Fibroblast of the conjunctiva (primary cell): ENCODE results near the gene CREB5.

Experiments
- DNase-seq: peaks from one replicate; pipeline ENCODE4 v3.0.0-alpha.2; 2010; ENCODE audit warnings: low read depth

Gene CREB5

DNA sequence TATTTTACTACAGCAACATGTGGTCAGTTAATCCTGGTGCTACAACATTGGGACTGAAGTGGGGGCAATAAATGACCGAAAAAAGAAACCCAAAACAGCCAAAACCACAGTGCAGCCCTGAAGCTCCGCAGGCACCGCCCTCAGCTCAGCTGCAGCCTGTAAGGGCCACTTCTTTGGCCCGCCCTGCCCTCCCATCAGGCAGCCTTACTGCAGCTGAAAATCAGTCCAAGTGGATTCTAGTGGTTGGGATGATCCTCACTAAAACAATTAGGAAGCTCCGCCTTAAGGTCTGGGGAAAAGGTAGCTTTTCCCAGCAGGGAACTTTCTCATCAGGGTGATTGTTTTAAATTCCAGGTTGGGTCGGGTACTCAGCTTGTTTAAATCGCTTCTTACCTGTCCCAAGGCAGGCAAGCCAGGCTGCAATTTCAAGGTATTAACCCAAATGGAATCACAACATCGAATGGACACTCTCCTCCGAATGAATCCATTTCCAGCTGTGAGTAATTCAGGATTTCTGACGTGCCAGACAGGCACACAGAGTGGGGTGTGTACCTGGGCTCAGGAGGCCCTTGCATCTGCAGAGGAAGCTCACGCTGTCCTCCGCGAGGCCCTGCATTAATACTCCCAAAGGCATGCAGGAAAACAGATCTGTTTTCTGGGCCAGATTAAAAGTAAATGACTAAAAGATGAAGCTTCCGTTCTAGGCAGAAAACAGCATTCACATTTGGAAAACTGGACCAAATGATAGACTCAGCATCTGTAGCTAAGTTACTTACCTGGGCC lies 104.3 kb downstream of the CREB5 start:
- DNase-seq: no peak

GRCh38 chr7:28517206-28517605 lies 104.9 kb downstream of the CREB5 start:
- no peak for DNase-seq

DNA sequence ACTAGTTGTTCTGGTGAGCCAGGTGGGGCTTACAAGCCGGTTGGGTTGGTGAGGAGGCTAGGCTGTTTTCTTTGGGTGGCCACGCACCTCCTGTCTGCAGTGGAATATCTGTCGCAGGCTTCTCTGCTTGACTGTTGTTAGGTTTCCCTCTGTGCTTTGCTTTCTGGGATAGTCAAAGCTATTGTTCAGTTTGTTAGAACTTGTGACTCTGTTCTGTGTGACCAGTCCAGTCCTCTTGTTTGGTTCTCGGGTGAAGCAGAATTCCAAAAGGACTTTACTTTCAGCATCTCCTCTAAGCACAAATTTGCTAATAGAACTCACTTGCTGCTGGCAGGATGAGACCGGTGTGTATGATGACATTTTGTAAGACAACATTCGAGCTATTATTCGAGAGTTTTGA lies 105.3 kb downstream of the CREB5 start:
- no peak for DNase-seq

GRCh38 chr7:28520074-28521015 lies 108.0 kb downstream of the CREB5 start:
- no peak for DNase-seq

- no peak for DNase-seq
Measured at GRCh38 chr7:28524978-28525377, 112.7 kb downstream of the CREB5 start.

GRCh38 chr7:28528899-28529298 lies 116.6 kb downstream of the CREB5 start:
- no peak for DNase-seq

GRCh38 chr7:28529755-28530154 lies 117.4 kb downstream of the CREB5 start:
- DNase-seq: no peak

GRCh38 chr7:28530175-28530802 lies 118.0 kb downstream of the CREB5 start:
- DNase-seq: no peak

GRCh38 chr7:28530803-28531175 lies 118.5 kb downstream of the CREB5 start:
- DNase-seq: no peak

GRCh38 chr7:28531291-28531690 lies 119.0 kb downstream of the CREB5 start:
- DNase-seq: no peak

- no peak for DNase-seq
Measured at GRCh38 chr7:28532181-28532580, 119.9 kb downstream of the CREB5 start.

DNA sequence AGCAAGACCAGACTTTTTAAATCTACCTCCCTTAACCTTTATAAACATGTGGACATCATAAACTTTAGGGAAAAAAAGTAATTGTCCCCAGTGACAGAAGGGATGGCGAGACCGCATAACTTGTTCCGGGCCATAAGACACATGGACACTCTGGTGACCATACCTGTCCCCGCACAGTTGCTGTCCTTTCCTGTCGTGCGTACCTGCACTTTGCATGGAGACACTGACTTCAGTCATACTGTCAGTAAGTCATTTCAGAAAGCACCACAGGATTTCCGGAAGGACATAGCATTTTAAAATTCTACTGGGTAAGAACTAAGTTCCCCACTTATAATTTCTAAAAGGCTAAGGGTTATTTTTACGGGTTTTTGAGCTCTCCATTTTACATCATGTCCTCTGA lies 120.9 kb downstream of the CREB5 start:
- no peak for DNase-seq

DNA sequence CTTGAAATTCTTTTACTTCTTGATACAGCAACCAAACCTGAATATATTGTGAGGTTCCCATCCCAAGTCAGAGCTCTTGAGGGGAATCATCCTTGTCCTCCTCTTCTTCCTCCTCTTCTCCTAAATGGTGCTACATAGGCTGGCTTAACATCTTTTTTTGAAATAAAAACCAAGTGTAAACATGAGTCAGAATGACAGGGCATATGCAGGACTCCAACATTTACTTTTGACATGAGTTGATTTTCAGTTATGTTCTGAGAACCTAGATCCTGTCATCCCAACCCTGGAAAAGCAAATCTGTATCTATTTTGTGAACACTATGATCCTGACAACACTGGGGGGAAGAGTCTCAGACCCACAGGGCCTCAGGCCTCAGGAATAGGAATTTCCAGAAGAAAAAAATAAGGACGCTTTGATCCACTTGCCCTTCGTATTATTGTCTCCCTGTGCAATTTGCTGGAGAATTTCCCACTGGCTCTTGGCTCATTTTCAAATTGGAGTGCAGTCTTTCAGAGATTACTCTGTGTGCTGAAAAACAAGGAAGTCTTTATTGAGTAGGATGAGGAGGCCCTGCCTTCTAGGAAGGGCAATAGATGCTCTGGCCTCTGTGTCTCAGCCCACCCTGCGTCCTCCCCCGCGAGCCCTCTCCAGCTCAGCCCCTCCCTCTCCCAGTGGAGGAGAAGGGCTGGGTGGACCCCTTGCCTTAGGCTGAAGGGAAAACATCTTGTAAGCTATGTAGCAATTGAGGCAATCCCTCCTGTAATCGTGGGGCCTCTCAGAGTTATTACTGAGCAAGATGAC lies 121.6 kb downstream of the CREB5 start:
- peak; percentile 29 for DNase-seq

DNA sequence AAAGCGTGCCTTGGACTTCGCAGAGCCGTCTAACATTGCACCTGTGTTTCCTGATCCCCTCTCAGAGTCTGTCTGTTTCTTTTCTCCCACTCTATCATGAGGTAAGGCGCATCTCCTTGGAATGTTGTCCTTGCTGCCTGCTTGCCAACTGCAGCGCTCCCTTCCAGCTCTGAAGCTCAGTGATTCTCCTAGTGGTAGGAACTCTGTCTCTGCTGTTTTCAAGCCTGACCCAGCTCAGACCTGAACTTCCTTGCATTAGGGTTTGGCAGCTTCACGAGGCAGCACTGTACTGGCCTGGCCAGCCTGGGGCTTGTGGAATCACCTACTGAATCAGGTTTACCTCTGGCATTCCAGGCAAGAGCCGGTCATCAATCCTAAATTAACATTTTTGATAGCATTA lies 123.9 kb downstream of the CREB5 start:
- peak; percentile 33 for DNase-seq

DNA sequence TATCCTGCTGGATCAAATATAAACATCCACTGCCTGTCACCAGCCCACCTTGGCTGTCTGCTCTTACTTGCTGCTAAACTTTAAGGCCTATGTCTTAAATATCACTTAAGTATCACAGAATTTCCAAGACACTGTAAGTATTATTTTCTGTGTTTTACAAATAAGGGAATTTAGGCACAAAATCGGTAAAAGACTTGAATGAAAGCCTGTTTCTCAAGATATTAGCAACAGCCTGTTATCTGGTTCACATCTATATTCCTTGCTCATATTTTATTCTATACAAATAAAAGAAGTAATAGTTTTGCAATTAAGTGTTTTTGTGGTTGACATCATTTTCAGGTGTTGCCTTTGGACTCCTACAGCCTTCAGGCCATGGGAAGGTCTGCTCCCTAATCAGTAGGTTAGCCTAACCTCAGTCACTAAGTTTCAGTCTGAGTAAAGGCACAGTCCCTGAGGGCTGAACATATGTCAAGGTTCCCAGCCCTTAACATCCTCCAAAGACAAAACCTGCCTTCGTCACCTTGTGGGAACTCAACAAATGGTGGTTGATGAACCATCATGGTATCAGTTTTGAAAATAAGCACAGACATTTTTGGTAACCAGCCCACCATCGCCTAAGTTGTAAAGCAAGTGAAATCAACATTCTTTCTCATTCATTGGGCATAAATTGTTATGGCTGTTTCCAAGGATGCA lies 127.1 kb downstream of the CREB5 start:
- DNase-seq: no peak

DNA sequence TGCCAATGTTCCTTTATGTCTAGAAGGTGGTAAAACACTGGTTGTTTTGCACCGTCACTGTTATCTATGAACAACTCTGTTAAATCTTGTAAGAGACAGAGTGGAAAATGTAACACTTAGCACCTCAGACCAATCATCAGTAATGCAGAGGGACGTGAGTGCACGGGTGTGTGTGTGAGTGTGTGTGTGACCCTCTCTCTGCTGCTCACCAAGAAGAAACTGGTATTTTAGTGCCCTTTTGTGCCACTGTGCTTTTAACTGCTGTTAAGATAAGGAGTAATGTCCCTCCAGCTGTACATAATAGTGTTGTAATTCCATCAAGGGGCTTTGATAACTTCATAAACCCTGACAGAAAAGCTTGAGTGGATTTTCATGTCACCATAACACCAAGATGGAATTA lies 130.1 kb downstream of the CREB5 start:
- no peak for DNase-seq

DNA sequence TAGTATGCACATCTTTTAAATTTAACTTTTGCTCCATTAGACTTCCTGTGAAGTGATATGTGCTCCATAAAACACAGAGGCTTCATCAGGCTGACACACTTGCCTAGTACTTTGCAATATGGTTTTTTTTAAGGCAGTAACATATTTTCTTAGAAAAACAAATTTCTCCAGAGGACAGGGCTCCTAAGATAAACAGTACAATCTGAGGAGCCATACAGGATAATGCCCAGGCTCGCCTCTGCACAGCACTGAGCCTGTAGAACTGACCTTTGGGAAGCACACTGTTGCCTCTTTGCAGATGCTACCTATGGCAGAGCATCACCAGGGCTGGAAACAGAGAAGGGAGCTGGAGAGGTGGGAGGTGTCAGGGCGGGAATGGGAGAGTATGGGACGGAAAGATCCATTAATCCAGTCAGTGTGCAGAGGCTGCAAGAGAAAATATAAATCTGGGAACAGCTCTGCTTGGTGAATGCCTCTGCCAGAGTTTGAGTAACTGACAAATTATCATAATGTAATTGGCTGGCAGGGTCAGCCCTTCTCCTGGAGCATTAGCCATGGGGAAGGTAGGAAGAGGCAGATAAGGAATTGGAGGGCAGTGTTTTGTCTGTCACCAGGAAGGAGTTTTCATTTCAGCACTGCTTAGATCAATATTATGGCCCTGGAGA lies 132.3 kb downstream of the CREB5 start:
- no peak for DNase-seq

DNA sequence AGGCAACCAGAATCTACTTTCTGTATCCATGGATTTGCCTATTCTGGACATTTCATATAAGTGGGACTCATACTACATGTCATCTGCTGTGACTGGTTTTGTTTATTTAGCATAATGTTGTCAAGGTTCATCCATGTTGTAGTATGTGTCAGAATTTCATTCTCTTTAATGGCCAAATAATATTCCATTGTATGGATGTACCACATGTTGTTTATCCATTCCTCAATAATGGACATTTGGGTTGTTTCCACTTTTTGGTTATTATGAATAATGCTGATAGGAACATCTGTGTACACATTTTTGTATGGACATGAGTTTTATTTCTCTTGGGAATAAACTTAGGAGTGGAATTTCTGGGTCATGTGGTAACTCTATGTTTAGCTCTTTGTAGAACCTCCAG lies 133.7 kb downstream of the CREB5 start:
- DNase-seq: no peak

DNA sequence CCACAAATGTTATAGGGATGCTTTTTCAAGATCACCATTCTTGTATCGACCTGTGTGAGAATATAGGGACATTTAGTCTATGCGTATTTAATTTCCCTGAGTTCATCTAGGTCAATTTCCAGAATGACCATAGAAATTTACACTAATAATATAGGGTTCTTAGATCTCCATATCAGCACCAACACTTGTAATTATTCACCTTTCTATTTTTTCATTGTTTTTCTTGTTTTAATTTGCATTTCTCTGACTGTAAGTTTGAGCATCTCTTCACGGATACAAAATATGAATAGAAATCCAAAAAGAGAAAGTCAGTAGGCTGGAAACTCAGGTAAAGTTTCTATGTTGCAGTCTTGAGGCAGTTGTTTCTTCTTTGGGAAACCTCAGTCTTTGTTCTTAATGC lies 134.8 kb downstream of the CREB5 start:
- DNase-seq: no peak

- DNase-seq: no peak
Measured at GRCh38 chr7:28548416-28548815, 136.1 kb downstream of the CREB5 start.

DNA sequence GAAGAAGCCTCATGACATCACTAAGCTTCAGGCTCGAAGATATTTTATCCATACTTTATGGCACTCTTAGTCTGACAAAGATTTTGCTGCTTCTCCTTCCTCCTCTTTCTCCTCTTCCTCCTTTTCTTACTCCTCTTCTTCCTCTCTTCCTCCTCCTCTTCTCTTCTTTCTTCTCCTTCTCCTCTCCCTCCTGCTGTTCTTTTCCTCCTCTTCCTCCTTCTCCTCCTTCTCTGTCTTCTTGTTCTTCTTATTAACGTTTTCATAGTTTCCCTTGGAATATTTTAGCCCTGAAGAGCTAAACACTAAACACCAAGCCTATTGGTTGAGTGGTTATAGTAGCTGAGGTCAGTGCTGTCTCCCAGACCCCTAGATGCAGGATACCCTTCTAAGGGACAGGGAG lies 137.7 kb downstream of the CREB5 start:
- DNase-seq: no peak
